Measurements from ENCODE around the gene MYO5A.
"Not testable (repeated sequence)": the region's sequence is repeated elsewhere in the genome, so short reads cannot be mapped to it uniquely, and the experiment has no call there.

The MYO5A gene

DNA sequence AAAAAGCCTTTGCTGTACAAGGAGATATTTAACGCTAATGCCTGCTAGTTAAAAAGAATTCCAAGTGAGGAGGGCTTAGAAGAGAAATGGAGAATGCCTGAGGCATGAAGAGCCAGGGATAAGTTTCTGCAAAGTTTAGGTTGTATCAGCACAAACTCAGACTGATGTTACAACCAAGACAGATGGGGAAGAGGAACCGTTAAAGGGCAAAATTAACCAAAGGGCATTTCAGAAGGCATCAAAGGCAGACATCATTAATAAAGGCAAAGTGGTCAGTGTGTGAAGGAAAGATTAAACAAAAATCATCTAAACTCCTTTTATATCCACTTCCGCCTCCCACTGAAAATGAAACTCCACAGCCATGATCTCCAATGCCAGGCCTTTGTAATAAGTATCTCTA lies 7.0 kb downstream of the MYO5A start:
- TF ChIP-seq, protein P1, sequence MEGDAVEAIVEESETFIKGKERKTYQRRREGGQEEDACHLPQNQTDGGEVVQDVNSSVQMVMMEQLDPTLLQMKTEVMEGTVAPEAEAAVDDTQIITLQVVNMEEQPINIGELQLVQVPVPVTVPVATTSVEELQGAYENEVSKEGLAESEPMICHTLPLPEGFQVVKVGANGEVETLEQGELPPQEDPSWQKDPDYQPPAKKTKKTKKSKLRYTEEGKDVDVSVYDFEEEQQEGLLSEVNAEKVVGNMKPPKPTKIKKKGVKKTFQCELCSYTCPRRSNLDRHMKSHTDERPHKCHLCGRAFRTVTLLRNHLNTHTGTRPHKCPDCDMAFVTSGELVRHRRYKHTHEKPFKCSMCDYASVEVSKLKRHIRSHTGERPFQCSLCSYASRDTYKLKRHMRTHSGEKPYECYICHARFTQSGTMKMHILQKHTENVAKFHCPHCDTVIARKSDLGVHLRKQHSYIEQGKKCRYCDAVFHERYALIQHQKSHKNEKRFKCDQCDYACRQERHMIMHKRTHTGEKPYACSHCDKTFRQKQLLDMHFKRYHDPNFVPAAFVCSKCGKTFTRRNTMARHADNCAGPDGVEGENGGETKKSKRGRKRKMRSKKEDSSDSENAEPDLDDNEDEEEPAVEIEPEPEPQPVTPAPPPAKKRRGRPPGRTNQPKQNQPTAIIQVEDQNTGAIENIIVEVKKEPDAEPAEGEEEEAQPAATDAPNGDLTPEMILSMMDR (IDR thresholded peaks at IDR 0.05) = no peak
- no peak overlapping the region for H3K27ac ChIP-seq

DNA sequence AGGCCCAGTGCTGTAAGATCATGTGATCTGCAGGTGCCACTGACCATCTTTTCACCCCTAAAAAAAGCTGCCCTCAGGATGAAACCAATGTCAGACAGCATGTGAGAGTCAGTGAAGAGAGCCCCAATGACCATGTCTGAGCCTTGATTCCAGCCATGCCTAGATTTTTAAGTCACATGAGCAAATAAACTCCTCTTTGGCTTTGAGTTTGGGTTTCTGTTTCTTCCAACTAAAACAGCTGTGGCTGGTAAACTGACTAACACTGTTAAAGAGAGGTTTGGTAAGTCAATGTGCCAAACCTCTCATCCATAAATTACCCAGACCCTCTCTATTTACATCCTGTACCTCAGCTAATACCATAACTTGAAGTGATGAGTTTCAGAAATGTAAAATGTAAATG lies 8.3 kb downstream of the MYO5A start:
- no peak for TF ChIP-seq ZFX (IDR thresholded peaks at IDR 0.05; ENCODE audit: borderline replicate concordance)
- TF ChIP-seq, protein P1 (IDR thresholded peaks at IDR 0.05) = no peak
- no peak overlapping the region for H3K27ac ChIP-seq

DNA sequence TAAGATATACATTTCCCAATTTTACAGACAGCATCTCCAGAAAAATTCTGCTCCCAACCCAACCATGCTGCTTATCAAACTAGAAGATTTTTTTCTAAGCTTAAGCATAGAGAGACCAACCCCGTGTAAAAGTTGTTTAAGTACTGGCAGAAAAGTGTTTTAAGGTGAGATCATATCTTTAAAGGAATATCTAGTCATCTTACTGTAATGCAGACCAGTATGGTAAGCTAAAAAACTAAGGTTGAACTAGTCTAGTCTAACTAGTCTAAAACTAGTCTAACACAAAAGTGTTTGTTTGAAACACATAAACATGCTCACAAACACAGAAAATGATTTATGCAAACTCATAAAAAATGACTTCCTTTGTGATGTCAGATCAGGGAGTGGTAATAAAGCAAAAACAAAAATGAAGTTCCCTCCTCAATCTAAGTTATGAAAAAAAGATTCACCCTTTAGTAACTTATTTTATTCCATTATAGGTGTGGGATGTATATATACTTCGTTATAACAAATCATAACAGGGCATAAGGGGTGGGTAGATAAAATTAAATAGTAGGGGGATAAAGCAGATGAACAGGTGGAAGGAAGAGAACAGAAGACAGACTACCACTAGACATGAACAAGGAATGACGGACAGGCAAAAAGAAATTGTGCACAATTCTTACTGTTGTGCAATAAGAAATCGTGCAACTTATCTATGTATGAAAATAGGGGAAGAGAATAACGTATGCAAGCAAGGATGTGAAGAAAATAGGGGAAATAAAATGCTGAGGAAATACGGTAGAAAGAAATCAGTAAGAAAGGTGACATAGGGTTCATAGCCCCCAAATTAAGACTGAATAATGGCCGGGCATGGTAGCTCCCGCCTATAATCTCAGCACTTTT lies 10.0 kb downstream of the MYO5A start:
- no peak overlapping the region for H3K27ac ChIP-seq
- no peak for TF ChIP-seq ZFX (IDR thresholded peaks at IDR 0.05; ENCODE audit: borderline replicate concordance)
- TF ChIP-seq, protein P1 (IDR thresholded peaks at IDR 0.05) = no peak

DNA sequence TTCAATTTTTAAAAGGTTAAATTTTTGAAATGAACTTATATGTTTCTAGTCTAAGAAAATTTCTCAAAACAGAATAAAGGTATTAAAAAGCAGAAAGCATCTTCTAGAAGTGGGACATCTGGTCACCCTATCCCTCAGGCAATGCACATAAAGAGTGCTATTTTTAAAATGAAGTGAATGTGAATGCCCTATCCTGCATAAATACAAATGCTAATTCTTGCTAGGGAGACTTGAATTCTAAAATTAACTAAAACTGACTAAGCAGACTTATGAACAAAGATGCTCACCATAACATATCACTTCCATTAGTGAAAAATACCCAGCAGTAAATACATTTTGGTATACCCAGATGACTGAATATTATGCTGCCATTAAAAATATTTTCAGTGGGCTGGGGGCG lies 11.7 kb downstream of the MYO5A start:
- no peak overlapping the region for H3K27ac ChIP-seq
- no peak for TF ChIP-seq ZFX (IDR thresholded peaks at IDR 0.05; ENCODE audit: borderline replicate concordance)
- TF ChIP-seq, protein P1 (IDR thresholded peaks at IDR 0.05) = no peak

DNA sequence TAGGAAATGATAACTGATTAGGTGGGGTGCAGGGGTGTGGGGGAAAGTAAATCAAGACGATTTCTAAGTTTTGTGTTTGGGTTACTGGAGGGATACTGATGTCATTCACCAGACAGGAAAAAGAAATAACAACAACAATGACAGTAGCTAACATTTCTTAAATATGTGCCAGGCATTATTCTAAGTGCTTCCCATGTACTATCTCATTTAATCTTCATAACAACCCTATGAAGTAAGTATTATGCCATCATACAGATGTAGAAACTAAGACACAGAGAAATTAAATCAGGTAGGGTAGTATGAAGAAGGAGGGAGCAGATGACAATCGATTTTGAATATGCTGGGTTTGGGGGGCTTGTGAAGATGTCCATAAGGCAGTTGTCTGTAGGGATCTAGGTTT lies 13.3 kb downstream of the MYO5A start:
- no peak overlapping the region for H3K27ac ChIP-seq

DNA sequence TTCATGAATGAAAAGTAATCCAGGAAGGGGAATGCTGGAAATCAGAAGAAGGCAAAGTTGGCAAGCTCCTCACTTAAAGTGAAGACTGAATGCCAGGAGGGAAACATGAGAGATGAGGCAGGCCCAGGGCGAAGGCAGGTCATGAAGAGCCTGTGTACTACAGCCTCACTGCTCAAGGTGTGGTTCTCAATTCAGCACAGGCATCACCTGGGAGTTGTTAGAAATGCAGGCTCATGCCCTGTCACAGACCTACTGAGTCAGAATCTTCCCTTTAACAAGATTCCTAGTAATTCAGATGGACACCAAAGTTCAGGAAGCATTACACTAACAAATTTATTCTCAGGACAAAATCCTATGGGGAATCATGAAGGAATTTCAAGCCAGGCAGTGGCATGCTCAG lies 14.2 kb downstream of the MYO5A start:
- TF ChIP-seq, protein P1 (IDR thresholded peaks at IDR 0.05) = no peak
- TF ChIP-seq ZFX (IDR thresholded peaks at IDR 0.05; ENCODE audit: borderline replicate concordance) = no peak
- no peak overlapping the region for H3K27ac ChIP-seq

More for the DNA sequence above, 13.3 kb downstream of the MYO5A start:
- TF ChIP-seq, protein P1 (IDR thresholded peaks at IDR 0.05) = no peak
- TF ChIP-seq ZFX (IDR thresholded peaks at IDR 0.05; ENCODE audit: borderline replicate concordance) = no peak

DNA sequence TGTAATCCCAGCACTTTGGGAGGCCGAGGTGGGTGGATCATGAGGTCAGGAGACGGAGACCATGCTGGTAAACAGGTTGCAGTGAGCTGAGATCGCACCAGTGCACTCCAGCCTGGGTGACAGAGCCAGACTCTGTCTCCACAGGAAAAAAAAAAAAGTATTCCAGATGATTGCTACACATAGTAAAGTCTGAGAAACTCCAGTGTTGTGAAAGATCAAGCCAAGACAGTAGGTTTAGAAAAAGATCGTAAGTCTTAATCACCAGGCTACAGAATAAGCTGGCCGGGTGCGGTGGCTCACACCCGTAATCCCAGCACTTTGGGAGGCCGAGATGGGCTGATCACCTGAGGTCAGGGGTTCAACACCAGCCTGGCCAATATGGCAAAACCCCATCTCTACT lies 15.8 kb downstream of the MYO5A start:
- not testable (repeated sequence) for H3K27ac ChIP-seq

DNA sequence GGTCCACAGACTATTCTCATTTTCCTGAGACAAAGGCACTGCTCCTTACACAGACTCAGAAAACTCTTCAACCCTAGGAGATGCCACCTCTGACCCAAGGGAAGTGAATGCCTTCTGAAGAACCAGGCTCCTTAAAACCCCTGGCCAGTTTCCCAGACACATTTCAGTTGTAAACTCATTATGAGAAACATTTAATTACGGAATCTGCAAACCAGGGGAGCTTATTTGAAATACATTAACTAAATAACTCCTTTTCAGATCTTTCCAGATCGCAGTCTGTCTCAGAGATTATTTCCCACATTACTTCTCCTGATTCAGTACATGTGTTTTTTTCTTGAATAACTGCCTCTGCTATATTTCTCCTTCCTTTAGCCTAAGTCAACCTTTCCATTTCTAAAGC lies 17.6 kb downstream of the MYO5A start:
- H3K27ac ChIP-seq = no peak overlapping the region
- TF ChIP-seq ZFX (IDR thresholded peaks at IDR 0.05; ENCODE audit: borderline replicate concordance) = no peak
- TF ChIP-seq, protein P1 (IDR thresholded peaks at IDR 0.05) = no peak
